SU-DHL-6 (cell line): Measurements from ENCODE around the gene USP7.

Experiments used
- H2AFZ ChIP-seq: fragments of 200-600 bp; sonication (generic); 2 replicates; pipeline ENCODE4 v1.6.1; 2014; ENCODE audit warnings: low read depth, mild to moderate bottlenecking, moderate library complexity, mixed read lengths, antibody characterized with exemption, low read length; ENCODE audit not compliant: severe bottlenecking
- H3F3A ChIP-seq: fragments of 200-600 bp; shearing (Covaris generic); 2 replicates; pipeline ENCODE4 v1.6.0; 2016; ENCODE audit warnings: antibody characterized with exemption, mild to moderate bottlenecking; ENCODE audit not compliant: insufficient read depth
- H3K27ac ChIP-seq: fragments of 200-600 bp; sonication (generic); 2 replicates; pipeline ENCODE4 v1.5.1; 2016; ENCODE audit warnings: low read depth, mild to moderate bottlenecking, low read length, moderate library complexity, mixed read lengths
- H3K27me3 ChIP-seq: fragments of 200-600 bp; sonication (generic), shearing (Covaris generic); 2 replicates; pipeline ENCODE4 v1.6.0; 2014; ENCODE audit warnings: mild to moderate bottlenecking, low read length
- H3K36me3 ChIP-seq: fragments of 200-600 bp; sonication (generic); 2 replicates; pipeline ENCODE4 v1.6.1; 2014; ENCODE audit warnings: mild to moderate bottlenecking, low read length, mixed read lengths
- H3K4me2 ChIP-seq: fragments of 300-600, 200-600 bp; shearing (Covaris generic), sonication (generic); 2 replicates; pipeline ENCODE4 v1.6.0; 2014; ENCODE audit warnings: low read length, low read depth, mild to moderate bottlenecking; ENCODE audit not compliant: poor library complexity, severe bottlenecking
- H3K4me3 ChIP-seq: fragments of 200-600 bp; sonication (generic); 2 replicates; pipeline ENCODE4 v1.5.1; 2014; ENCODE audit warnings: antibody characterized with exemption, low read length, mild to moderate bottlenecking, mixed read lengths; ENCODE audit not compliant: insufficient read depth, poor library complexity, severe bottlenecking
- H3K79me2 ChIP-seq: fragments of 200-600 bp; sonication (generic); 2 replicates; pipeline ENCODE4 v1.6.1; 2014; ENCODE audit warnings: mild to moderate bottlenecking, low read length, moderate library complexity; ENCODE audit not compliant: insufficient read depth
- H3K9ac ChIP-seq: fragments of 200-600 bp; sonication (generic); 2 replicates; pipeline ENCODE4 v1.7.0; 2014; ENCODE audit warnings: mild to moderate bottlenecking, low read length
- H3K9me2 ChIP-seq: fragments of 200-600 bp; sonication (generic); replicated peaks from 2 replicates; pipeline ENCODE4 v1.6.1; 2014; ENCODE audit warnings: low read length; ENCODE audit not compliant: insufficient read depth
- H3K9me3 ChIP-seq: fragments of 200-600 bp; sonication (generic); 2 replicates; pipeline ENCODE4 v1.6.1; 2014; ENCODE audit warnings: low read length, mixed read lengths; ENCODE audit not compliant: insufficient read depth
- H4K20me1 ChIP-seq: fragments of 200-600 bp; sonication (generic); 2 replicates; pipeline ENCODE4 v1.6.1; 2014; ENCODE audit warnings: low read depth, mild to moderate bottlenecking, antibody characterized with exemption, low read length, moderate library complexity, mixed read lengths
- EZH2phosphoT487 ChIP-seq: fragments of 200-600 bp; sonication (generic), shearing (Covaris generic); conservative IDR thresholded peaks from 2 replicates; pipeline ENCODE4 v1.6.1; 2018; ENCODE audit warnings: mild to moderate bottlenecking, antibody characterized with exemption, low read length, moderate library complexity, mixed read lengths
- TF ChIP-seq, protein P1 (sequence below): fragments of 200-600 bp; sonication (generic); IDR thresholded peaks from one replicate; pipeline ENCODE4 v1.5.1; 2017; ENCODE audit warnings: antibody characterized with exemption, mild to moderate bottlenecking, low read length, moderate library complexity; ENCODE audit not compliant: insufficient read depth, poor library complexity, severe bottlenecking

The USP7 gene

DNA sequence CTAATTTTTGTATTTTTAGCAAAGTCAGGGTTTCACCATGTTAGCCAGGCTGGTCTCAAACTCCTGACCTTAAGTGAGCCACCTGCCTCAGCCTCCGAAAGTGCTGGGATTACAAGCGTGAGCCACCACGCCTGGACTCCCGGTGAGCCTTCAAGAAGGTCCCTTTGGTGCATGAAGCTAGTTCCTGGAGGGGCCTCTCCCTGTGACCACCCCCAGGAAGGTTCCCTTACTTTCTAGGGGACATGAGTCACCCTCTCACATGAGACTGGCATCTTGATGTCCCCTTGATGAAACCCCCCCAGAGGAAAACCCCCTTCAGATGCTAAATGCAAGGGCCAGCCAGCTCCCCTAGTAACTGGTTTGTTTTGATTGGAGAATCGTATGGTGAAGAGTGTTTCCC lies 107.7 kb downstream of the USP7 start:
- no peaks in the 10 kb centered on the region for H3K9me2 ChIP-seq
- H3F3A ChIP-seq, result peaks cover 10% of the 10 kb centered on the region; the same call in 1 of the 2 replicates
- TF ChIP-seq EZH2phosphoT487, result no peak
- TF ChIP-seq, protein P1, sequence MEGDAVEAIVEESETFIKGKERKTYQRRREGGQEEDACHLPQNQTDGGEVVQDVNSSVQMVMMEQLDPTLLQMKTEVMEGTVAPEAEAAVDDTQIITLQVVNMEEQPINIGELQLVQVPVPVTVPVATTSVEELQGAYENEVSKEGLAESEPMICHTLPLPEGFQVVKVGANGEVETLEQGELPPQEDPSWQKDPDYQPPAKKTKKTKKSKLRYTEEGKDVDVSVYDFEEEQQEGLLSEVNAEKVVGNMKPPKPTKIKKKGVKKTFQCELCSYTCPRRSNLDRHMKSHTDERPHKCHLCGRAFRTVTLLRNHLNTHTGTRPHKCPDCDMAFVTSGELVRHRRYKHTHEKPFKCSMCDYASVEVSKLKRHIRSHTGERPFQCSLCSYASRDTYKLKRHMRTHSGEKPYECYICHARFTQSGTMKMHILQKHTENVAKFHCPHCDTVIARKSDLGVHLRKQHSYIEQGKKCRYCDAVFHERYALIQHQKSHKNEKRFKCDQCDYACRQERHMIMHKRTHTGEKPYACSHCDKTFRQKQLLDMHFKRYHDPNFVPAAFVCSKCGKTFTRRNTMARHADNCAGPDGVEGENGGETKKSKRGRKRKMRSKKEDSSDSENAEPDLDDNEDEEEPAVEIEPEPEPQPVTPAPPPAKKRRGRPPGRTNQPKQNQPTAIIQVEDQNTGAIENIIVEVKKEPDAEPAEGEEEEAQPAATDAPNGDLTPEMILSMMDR, result no peak
- no peaks in the 10 kb centered on the region; the same call in 1 of the 2 replicates for H3K36me3 ChIP-seq
- H3K27me3 ChIP-seq, result no peaks in the 10 kb centered on the region
- H3K9me3 ChIP-seq, result no peaks in the 10 kb centered on the region
- H3K79me2 ChIP-seq, result peaks cover 7% of the 10 kb centered on the region; the same call in 1 of the 2 replicates
- H3K9ac ChIP-seq, result no peak overlapping the region
- no peak overlapping the region for H2AFZ ChIP-seq
- H3K27ac ChIP-seq, result no peak overlapping the region
- no peak overlapping the region for H3K4me2 ChIP-seq
- H4K20me1 ChIP-seq, result no peaks in the 10 kb centered on the region
- H3K4me3 ChIP-seq, result no peak overlapping the region

DNA sequence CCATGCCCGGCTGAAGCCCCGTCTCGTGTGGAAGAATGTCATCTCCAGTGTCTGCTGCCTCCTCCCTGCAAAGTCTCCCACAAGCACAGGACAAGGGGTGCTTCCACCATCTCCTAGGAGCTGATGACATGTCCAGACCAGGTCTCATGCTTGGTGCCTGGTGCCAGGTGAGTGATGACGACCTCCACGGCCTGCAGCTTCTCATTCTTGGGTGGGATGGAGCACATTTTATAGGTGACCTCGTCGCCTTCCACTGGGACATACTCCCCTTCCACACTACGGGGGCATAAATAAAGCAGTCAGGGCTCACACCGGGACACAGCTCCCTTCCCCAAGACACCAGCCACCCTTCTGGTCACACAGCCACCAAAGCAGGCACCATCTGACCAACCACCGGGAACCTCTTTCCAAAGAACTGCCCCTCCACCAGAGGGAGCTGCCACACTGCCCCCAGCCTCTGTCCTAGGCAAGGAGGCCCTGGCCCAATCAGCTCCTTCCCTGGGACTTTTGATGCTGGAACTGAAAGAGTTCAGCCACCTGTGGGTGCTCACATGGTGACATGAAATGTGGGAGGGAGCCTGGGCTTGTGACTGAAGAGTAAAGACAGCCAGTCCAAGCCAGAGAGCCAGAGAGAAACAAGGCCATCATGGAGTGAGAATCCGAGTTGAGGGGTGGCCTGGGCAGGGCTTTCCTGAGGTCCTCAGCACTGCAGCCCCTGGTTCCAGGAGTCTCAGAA lies 108.5 kb downstream of the USP7 start:
- H3F3A ChIP-seq, result peaks cover 10% of the 10 kb centered on the region; the same call in 1 of the 2 replicates
- no peak overlapping the region for H3K4me3 ChIP-seq
- TF ChIP-seq, protein P1, result peak; percentile 17
- no peak for TF ChIP-seq EZH2phosphoT487
- H3K36me3 ChIP-seq, result no peaks in the 10 kb centered on the region; the same call in 1 of the 2 replicates
- H3K9me3 ChIP-seq, result no peaks in the 10 kb centered on the region
- H3K9me2 ChIP-seq, result no peaks in the 10 kb centered on the region
- no peak overlapping the region for H3K9ac ChIP-seq
- H2AFZ ChIP-seq, result no peak overlapping the region
- H3K27me3 ChIP-seq, result no peaks in the 10 kb centered on the region
- H3K27ac ChIP-seq, result no peak overlapping the region
- no peaks in the 10 kb centered on the region for H4K20me1 ChIP-seq
- H3K4me2 ChIP-seq, result no peak overlapping the region
- H3K79me2 ChIP-seq, result peaks cover 5% of the 10 kb centered on the region; the same call in 1 of the 2 replicates

DNA sequence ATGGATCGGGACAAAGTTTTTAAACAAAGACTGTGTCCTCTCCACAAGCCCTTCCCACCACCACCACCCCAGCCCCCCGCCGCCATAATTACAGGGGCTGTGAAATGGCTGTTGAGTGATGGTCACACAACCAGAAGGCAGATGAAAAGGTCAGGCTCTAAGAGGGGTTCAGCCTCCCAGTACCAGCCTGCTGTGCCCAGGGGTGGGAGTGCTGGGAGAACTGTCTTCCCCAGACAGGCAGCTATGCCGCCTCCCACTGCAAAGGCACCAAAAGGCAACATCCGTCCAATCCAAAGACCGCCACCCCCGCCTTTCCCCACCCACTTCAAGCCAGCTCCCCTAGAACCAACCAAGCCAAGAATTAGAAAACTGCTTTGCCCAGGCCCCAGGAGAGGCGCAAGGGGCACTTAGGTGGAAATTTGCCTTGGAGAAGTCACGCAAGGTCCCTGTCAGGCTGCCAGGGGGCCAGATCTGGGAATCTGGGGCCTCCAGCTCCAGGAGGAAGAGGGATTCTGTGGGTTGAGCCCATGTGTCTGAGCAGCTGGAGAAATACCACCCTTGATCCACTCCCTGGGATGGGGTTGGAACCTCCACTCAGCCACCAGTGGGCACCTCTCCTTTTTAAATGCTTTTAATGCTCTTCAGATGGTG lies 109.3 kb downstream of the USP7 start:
- Histone ChIP-seq H3K9me3 (no peaks in the 10 kb centered on the region), H3K9ac (no peak overlapping the region), H3K9me2 (no peaks in the 10 kb centered on the region), H2AFZ (no peak overlapping the region), H3K27me3 (no peaks in the 10 kb centered on the region), H4K20me1 (no peaks in the 10 kb centered on the region), H3F3A (peaks cover 10% of the 10 kb centered on the region; the same call in 1 of the 2 replicates), H3K79me2 (no peaks in the 10 kb centered on the region), H3K4me3 (no peak overlapping the region), H3K4me2 (no peak overlapping the region), H3K36me3 (no peaks in the 10 kb centered on the region; the same call in 1 of the 2 replicates), H3K27ac (no peak overlapping the region)
- TF ChIP-seq EZH2phosphoT487, result no peak
- TF ChIP-seq, protein P1, result no peak
